ENCODE measurements around the gene KIF25.

The KIF25 gene

GRCh38 chr6:167953551-167953950 lies 43.9 kb upstream of the KIF25 start:
- H3K27ac ChIP-seq (ENCODE audit: low read depth, low read length) = no peak overlapping the region
- H3K9me3 ChIP-seq (ENCODE audit: insufficient read depth, low read length) = no peaks in the 10 kb centered on the region
- no peaks in the 10 kb centered on the region for H3K36me3 ChIP-seq (ENCODE audit: low read length)
- no peaks in the 10 kb centered on the region for H4K20me1 ChIP-seq (ENCODE audit: low read depth, low read length)
- H3K27me3 ChIP-seq (ENCODE audit: low read length) = no peaks in the 10 kb centered on the region
- H3F3A ChIP-seq (ENCODE audit: insufficient read depth) = no peaks in the 10 kb centered on the region
- H3K9ac ChIP-seq (ENCODE audit: low read length) = no peak overlapping the region
- no peaks in the 10 kb centered on the region for H3K79me2 ChIP-seq (ENCODE audit: insufficient read depth, low read length)
- no peak overlapping the region for H3K4me2 ChIP-seq (ENCODE audit: low read depth, low read length, poor library complexity, severe bottlenecking)
- TF ChIP-seq EZH2phosphoT487 (conservative IDR thresholded peaks at IDR 0.05; ENCODE audit: low read length) (no peak), CTCF (IDR thresholded peaks at IDR 0.05; ENCODE audit: insufficient read depth, low read length, poor library complexity, severe bottlenecking) (no peak)
- no peak overlapping the region for H2AFZ ChIP-seq (ENCODE audit: low read depth, low read length, severe bottlenecking)
- H3K9me2 ChIP-seq (replicated peaks; ENCODE audit: insufficient read depth, low read length) = no peaks in the 10 kb centered on the region
- H3K4me3 ChIP-seq (ENCODE audit: insufficient read depth, low read length, poor library complexity, severe bottlenecking) = no peak overlapping the region

- Histone ChIP-seq H3F3A (ENCODE audit: insufficient read depth) (no peaks in the 10 kb centered on the region), H2AFZ (ENCODE audit: low read depth, low read length, severe bottlenecking) (no peak overlapping the region), H3K4me3 (ENCODE audit: insufficient read depth, low read length, poor library complexity, severe bottlenecking) (no peak overlapping the region), H3K36me3 (ENCODE audit: low read length) (no peaks in the 10 kb centered on the region), H3K9ac (ENCODE audit: low read length) (no peak overlapping the region), H3K27me3 (ENCODE audit: low read length) (no peaks in the 10 kb centered on the region), H3K4me2 (ENCODE audit: low read depth, low read length, poor library complexity, severe bottlenecking) (no peak overlapping the region), H3K9me3 (ENCODE audit: insufficient read depth, low read length) (no peaks in the 10 kb centered on the region), H3K9me2 (replicated peaks; ENCODE audit: insufficient read depth, low read length) (no peaks in the 10 kb centered on the region), H4K20me1 (ENCODE audit: low read depth, low read length) (no peaks in the 10 kb centered on the region), H3K79me2 (ENCODE audit: insufficient read depth, low read length) (no peaks in the 10 kb centered on the region), H3K27ac (ENCODE audit: low read depth, low read length) (no peak overlapping the region)
- TF ChIP-seq CTCF (IDR thresholded peaks at IDR 0.05; ENCODE audit: insufficient read depth, low read length, poor library complexity, severe bottlenecking) = no peak
- no peak for TF ChIP-seq EZH2phosphoT487 (conservative IDR thresholded peaks at IDR 0.05; ENCODE audit: low read length)
These were observed 43.3 kb upstream of the KIF25 start for GRCh38 chr6:167954151-167954550.

GRCh38 chr6:167956491-167956890 lies 41.0 kb upstream of the KIF25 start:
- H3F3A ChIP-seq (ENCODE audit: insufficient read depth) = no peaks in the 10 kb centered on the region
- H2AFZ ChIP-seq (ENCODE audit: low read depth, low read length, severe bottlenecking) = no peak overlapping the region
- no peaks in the 10 kb centered on the region for H3K36me3 ChIP-seq (ENCODE audit: low read length)
- no peak for TF ChIP-seq EZH2phosphoT487 (conservative IDR thresholded peaks at IDR 0.05; ENCODE audit: low read length)
- TF ChIP-seq CTCF (IDR thresholded peaks at IDR 0.05; ENCODE audit: insufficient read depth, low read length, poor library complexity, severe bottlenecking) = no peak
- H3K27me3 ChIP-seq (ENCODE audit: low read length) = no peaks in the 10 kb centered on the region
- no peak overlapping the region for H3K27ac ChIP-seq (ENCODE audit: low read depth, low read length)
- no peaks in the 10 kb centered on the region for H3K9me2 ChIP-seq (replicated peaks; ENCODE audit: insufficient read depth, low read length)
- no peak overlapping the region for H3K9ac ChIP-seq (ENCODE audit: low read length)
- H4K20me1 ChIP-seq (ENCODE audit: low read depth, low read length) = no peaks in the 10 kb centered on the region
- no peak overlapping the region for H3K4me2 ChIP-seq (ENCODE audit: low read depth, low read length, poor library complexity, severe bottlenecking)
- no peak overlapping the region for H3K4me3 ChIP-seq (ENCODE audit: insufficient read depth, low read length, poor library complexity, severe bottlenecking)
- no peaks in the 10 kb centered on the region for H3K9me3 ChIP-seq (ENCODE audit: insufficient read depth, low read length)
- H3K79me2 ChIP-seq (ENCODE audit: insufficient read depth, low read length) = no peaks in the 10 kb centered on the region

All from SU-DHL-6 (cell line).